Measurements from ENCODE around the gene LY6G5B.
"Not testable (repeated sequence)": the region's sequence is repeated elsewhere in the genome, so short reads cannot be mapped to it uniquely, and the experiment has no call there.

- not testable (repeated sequence) for TF ChIP-seq EZH2 (IDR thresholded peaks at IDR 0.05; ENCODE audit: insufficient read depth, poor library complexity, severe bottlenecking); EZH2phosphoT487 (IDR thresholded peaks at IDR 0.05; ENCODE audit: insufficient read depth, low read depth)
Observed at GRCh38 chr6:31709157-31709556, 39.4 kb downstream of the LY6G5B start.
